Measurements from ENCODE around the gene TPX2. TPM values are rescaled to one million over a fixed set of nuclear protein-coding genes. Genes with fewer than 3 reads are reported as not detected.
"Not testable (repeated sequence)": the region's sequence is repeated elsewhere in the genome, so short reads cannot be mapped to it uniquely, and the experiment has no call there.

Gene TPX2
- total RNA-seq, 1 experiment from 2014 or later, result 319 TPM

DNA sequence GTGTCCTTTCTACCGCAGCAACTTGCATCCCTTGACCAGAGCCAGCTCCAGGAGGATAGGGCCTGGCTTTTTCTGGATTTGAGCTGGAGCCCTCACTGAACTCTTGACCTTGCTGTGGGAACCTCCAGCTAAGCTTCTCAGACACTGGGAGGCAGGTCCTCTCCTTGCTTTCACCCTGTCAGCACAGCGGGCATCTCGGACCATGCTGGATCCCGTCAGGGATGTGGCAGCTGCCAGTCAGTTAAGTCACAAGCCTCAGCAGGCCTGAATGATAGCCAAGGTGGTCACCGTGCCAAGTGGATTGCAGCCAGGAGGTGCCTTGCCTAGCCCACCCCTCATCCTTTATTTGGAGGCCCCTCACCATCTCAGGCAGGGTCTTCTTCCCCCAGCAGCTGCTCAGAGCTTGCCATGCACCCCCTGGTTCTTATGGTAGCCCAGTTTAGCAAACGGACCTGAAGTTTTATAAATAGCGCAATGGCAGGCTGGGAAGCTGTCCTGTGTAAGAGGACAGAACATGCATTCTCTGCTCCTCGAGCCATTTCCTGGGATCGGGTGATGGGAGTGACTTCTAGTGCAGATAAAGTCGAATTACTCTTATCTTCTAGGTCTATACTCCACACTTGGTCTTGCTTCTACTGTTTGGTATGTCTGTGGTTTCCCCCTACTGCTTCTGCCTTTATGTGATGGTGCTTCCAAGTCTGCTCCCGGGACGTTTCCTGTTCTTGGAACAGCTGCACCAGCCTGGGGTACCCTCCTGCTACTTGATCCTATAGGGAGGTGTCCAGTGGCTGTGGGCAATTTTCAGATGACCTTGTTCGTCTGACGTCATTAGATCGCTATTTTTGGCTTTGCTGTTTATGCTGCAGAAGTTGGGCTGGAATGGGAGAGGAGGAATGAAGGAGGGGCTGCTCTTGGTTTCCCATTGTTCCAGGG is 73.0 kb downstream of the TPX2 start:
- peak; percentile 97 for DNase-seq (ENCODE audit: low read depth)

DNA sequence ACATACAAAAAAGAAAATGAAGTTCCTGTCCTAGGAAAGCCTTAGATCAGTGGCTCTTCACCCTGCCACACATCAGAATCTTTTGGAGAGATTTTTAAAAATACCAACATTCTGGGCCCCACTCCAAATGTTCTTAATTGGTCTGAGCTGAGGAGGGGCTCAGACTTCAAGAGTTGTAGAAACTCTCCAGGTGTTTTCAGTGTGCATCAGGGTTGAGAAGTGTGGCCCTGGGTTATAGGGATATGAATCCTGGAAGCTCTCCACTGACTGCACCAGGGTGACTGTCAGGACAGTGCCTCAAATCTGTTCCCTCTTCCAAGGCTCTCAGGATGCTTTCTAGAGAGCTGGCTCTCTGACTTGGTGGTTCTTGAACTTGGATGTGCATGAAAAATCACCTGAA is 74.5 kb downstream of the TPX2 start:
- DNase-seq (ENCODE audit: low read depth), result no peak

DNA sequence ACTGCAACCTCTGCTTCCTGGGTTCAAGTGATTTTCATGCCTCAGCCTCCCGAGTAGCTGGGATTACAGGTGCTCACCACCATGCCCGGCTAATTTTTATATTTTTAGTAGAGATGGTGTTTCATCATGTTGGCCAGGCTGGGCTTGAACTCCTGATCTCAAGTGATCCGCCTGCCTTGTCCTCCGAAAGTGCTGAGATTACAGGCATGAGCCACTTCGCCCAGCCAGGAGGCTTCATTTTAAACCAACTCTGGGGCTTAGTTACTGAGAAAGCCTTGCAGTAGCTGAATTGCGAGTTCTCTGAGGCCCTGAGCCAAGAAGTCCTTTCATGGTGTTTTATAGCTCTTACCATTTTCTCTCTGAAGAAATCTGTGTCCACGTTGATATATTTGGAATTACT is 75.1 kb downstream of the TPX2 start:
- not testable (repeated sequence) for DNase-seq (ENCODE audit: low read depth)

GRCh38 chr20:31815408-31816188 is 76.5 kb downstream of the TPX2 start:
- DNase-seq (ENCODE audit: low read depth), result peak; percentile 64

DNA sequence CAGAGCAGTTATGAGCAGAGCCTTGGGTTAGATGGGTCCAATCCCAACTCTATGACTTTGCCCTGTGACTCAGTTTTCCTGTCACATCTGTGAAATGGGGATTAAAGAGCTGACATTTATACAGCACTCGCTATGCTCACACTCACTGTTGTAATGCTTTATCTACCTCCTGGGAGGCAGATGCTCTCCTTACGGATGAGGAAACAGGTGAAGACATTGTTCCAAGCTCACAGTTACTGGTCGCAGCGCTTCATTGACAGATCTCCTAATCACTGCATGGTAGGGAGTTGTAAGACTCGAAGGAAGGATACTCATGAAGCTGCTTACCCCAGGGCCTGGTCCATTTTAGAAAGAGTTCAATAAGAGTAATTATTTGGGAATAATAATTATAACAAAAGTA is 77.1 kb downstream of the TPX2 start:
- DNase-seq (ENCODE audit: low read depth), result no peak

GRCh38 chr20:31817461-31817860 is 78.4 kb downstream of the TPX2 start:
- no peak for DNase-seq (ENCODE audit: low read depth)

DNA sequence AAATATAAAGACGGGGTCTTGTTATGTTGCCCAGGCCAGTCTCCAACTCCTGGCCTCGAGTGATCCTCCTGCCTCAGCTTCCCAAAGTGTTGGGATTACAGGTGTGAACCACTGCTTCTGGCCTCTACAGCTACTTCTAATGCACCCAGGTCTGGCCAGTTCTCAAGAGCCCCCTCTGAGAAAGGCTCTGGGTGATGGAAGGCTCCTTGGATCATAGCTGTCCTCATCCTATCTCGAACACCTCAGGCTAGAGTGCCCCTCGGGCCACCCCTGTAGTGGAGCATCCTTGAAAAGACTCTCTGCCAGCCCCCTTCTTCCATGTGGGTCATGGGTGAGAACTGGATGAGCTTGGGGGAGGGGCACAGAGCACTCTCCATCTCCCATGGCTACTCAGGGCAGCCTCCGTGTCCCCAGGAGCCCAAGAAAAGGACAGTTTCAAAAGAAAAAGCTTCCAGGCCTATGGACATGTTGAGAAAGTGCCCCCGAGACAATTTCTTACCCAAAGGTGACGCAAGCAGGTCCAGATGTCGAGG is 79.4 kb downstream of the TPX2 start:
- DNase-seq (ENCODE audit: low read depth), result no peak

DNA sequence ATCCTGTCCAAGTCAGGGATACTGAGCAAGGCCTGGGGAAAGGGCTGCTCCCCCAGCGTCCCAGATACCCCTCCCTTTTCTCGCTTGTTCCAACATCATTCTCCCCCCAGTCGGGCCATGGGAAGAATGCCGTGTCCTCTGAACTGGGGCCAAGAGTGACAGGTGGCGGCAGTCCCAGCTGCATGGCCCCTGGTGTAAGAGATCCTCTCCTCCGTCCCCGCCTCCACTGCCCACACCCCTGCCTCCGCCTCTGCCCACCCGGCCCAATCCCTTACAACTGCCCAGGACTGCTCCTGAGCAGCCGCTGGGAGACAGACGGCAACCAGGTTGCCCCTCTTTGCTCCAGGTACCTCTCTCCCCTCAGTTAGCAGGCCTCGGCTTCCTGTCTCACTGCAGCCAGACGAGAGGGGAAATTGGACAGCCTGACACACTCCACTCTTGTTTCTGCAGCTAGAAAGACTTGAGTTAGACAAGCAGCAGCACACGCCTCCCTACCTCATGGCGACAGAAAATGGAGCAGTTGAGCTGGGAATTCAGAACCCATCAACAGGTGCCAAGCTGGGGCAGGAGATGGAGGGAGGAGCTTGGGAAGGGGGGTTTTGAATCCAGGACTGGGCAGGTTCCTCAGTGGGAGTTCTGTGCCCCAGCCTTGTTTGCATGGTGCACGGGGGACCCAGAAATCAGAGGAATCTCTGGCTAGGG is 80.1 kb downstream of the TPX2 start, which contains the start of gene MYLK2:
Gene MYLK2 (plus strand): TSS at position 274 of the 702 bp plus-strand sequence. CDS start 225 bp downstream, at position 499.
- no peak for DNase-seq (ENCODE audit: low read depth)

DNA sequence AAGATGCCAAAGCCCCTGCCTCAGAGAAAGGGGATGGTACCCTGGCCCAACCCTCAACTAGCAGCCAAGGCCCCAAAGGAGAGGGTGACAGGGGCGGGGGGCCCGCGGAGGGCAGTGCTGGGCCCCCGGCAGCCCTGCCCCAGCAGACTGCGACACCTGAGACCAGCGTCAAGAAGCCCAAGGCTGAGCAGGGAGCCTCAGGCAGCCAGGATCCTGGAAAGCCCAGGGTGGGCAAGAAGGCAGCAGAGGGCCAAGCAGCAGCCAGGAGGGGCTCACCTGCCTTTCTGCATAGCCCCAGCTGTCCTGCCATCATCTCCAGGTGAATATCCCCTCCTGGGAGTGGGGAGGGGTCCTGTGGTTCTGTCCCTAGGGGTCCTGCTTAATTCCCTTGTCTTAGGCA is 81.1 kb downstream of the TPX2 start:
- DNase-seq (ENCODE audit: low read depth), result no peak

- DNase-seq (ENCODE audit: low read depth), result no peak
These were observed 82.3 kb downstream of the TPX2 start for GRCh38 chr20:31821427-31821826.

GRCh38 chr20:31822421-31823330 is 83.6 kb downstream of the TPX2 start:
- peak; percentile 93 for DNase-seq (ENCODE audit: low read depth)

DNA sequence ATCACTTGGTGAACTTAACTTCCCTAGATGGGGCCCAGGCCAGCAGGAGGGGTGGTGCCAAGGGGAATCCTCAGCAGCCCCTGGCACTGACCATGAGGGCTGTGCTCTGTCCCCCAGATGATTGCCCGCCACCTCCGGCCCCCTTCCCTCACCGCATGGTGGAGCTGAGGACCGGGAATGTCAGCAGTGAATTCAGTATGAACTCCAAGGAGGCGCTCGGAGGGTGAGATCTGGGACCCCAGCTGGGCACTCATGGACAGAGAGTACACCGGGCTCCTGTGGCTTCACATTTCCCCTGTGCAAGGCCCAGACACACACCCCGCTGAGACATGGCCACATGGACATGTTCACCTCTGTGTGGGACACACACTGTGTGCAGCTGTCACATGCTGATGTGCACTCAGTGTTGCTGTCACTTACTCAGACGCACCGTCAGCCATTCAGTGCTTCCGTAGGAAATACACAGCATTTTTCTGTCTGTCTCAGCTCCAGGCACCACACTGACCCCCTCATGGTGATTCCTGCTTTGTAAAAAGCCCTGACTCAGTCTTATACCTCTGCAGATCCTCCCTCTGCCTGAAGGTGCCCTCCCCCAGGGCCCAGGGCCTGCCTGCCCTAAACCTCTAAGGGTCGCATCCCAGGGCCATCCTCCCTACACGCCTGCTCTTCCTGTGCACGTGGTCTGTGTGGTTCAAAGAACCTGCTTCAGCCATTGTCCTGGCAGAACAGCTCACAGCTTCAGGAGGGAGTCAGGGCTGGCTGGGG is 84.5 kb downstream of the TPX2 start:
- no peak for DNase-seq (ENCODE audit: low read depth)

GRCh38 chr20:31824125-31824485 is 85.0 kb downstream of the TPX2 start:
- DNase-seq (ENCODE audit: low read depth), result no peak

DNA sequence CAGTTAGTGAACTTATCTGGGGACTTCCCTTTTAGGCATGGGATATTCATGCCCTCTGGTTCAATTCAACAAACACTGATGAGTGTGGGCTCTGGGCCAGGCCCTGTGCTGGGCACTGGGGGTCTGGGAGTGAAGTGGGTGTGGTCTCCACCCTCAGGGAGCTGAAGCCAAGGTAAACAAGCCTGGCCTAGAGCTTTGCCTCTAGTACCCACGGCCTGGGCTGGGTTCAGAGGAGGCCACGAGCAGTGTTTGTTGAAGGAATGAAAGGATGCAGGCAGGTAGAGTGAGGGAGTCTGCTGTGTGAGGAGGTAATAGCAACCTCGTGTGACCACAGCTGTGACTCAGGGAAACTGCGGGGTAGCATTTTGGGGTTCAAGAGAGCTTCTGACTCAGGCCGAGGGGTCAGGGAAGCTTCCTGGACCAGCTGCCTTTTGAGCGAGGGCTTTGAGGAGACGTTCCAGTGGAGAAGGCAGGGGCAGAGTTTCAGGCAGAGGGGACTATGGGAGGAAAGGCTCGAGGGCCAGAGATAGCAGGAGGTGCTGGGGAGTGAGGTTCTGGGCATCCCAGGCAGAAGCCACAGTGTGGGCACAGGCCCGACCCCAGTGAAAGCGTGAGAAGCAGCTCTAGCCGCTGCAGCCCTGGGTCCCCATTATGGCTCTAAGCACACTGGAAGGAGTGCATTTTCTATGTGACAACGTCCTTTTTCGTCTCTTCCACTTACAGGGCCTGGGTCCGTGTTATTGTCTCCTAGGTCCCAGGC is 85.6 kb downstream of the TPX2 start:
- no peak for DNase-seq (ENCODE audit: low read depth)

GRCh38 chr20:31826074-31826473 is 87.0 kb downstream of the TPX2 start:
- DNase-seq (ENCODE audit: low read depth), result no peak

GRCh38 chr20:31827059-31827458 is 88.0 kb downstream of the TPX2 start:
- DNase-seq (ENCODE audit: low read depth), result no peak

- not testable (repeated sequence) for DNase-seq (ENCODE audit: low read depth)
These were observed 88.9 kb downstream of the TPX2 start for GRCh38 chr20:31828016-31828415.

GRCh38 chr20:31829731-31830130 is 90.6 kb downstream of the TPX2 start:
- DNase-seq (ENCODE audit: low read depth), result no peak

DNA sequence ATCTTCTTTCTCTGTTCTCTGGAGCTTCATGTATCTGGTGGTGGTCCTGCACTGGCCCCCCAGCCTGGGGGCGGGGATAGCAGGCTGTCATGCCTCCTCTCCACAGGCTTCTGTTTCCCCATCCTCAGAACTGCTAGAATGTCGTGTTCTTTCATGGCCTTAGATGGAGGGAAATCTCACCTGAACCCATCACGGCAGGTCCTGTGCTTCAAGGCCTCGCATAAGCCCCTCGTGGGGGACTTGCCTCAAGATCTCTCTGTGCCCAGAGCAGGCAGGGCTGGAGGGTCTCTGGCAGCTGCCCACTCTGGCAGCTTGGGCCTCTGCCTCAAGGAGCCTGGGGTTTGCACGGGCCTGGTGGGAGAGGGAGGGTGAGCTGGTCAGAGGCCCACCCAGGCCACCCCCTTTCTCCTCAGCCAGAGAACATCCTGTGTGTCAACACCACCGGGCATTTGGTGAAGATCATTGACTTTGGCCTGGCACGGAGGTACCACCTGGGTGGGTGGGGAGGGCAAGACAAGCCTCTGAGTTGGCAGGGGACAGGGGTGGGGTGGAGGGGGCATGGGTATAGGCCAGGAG is 91.4 kb downstream of the TPX2 start:
- no peak for DNase-seq (ENCODE audit: low read depth)
